IMR-90 (cell line): ENCODE results near the gene MX1. TPM values are rescaled to one million over a fixed set of nuclear protein-coding genes. Genes with fewer than 3 reads are reported as not detected.

ENCODE experiments used
- ATAC-seq: fragments of 200-7000 bp; cut with Tn5 transposase; 2 replicates; pipeline ENCODE4 v1.9.1; 2020; ENCODE audit warnings: low read depth, mild to moderate bottlenecking, moderate library complexity
- BruUV-seq: library from RNA; stranded (reverse); fragments of 400-500 nt; replicated peaks from 2 replicates; lab custom pipeline; 2021; lab: Mats Ljungman, UMichigan
- CTCF ChIA-PET: fragments of 300-600 bp; formaldehyde crosslinking; extraction: SDS; loops from one replicate; lab custom pipeline; 2021; ENCODE audit warnings: antibody characterized with exemption; lab: Yijun Ruan, JAX
- POLR2A ChIA-PET: fragments of 300-600 bp; sonication (Branson Sonifier 250); formaldehyde crosslinking; loops from one replicate; lab custom pipeline; 2022; ENCODE audit warnings: antibody characterized with exemption; ENCODE audit not compliant: unreplicated experiment; lab: Charles Lee
- DNase-seq: peaks from one replicate; pipeline ENCODE4 v3.0.0; 2013
- H2AFZ ChIP-seq: replicated peaks from 2 replicates; pipeline ENCODE3; 2013; ENCODE audit warnings: low read length, mild to moderate bottlenecking; ENCODE audit not compliant: poor library complexity
- H2AK5ac ChIP-seq: 2 replicates; pipeline ENCODE4 v1.6.1; 2013; ENCODE audit warnings: low read depth, low read length, inconsistent platforms
- H2AK9ac ChIP-seq: replicated peaks from 2 replicates; pipeline ENCODE3; 2013; ENCODE audit warnings: mild to moderate bottlenecking, low read depth, low read length, moderate library complexity; ENCODE audit not compliant: poor library complexity
- H2BK120ac ChIP-seq: 2 replicates; pipeline ENCODE4 v1.6.1; 2013; ENCODE audit warnings: low read depth, low read length, inconsistent platforms
- H2BK15ac ChIP-seq: 3 replicates; pipeline ENCODE4 v1.6.1; 2013; ENCODE audit warnings: low read depth, low read length, inconsistent platforms
- H2BK20ac ChIP-seq: 2 replicates; pipeline ENCODE4 v1.6.1; 2013; ENCODE audit warnings: low read depth, mild to moderate bottlenecking, inconsistent platforms, low read length, moderate library complexity
- H2BK5ac ChIP-seq: 2 replicates; pipeline ENCODE4 v1.6.1; 2013; ENCODE audit warnings: mild to moderate bottlenecking, low read depth, low read length, inconsistent platforms; ENCODE audit not compliant: poor library complexity, severe bottlenecking
- H3K14ac ChIP-seq: replicated peaks from 2 replicates; pipeline ENCODE4 v1.6.1; 2013; ENCODE audit warnings: low read depth, low read length, inconsistent platforms
- H3K18ac ChIP-seq: 2 replicates; pipeline ENCODE4 v1.6.1; 2013; ENCODE audit warnings: low read depth, low read length, control low read depth
- H3K23ac ChIP-seq: 2 replicates; pipeline ENCODE4 v1.6.1; 2013; ENCODE audit warnings: low read depth, low read length, inconsistent platforms
- H3K27ac ChIP-seq: 2 replicates; pipeline ENCODE4 v1.5.1; 2013; ENCODE audit warnings: mild to moderate bottlenecking, control low read depth, low read length; ENCODE audit not compliant: insufficient read depth
- H3K27me3 ChIP-seq: 2 replicates; pipeline ENCODE4 v1.6.1; 2013; ENCODE audit warnings: low read length; ENCODE audit not compliant: control insufficient read depth, insufficient read depth
- H3K36me3 ChIP-seq: 2 replicates; pipeline ENCODE4 v1.6.1; 2013; ENCODE audit warnings: low read length, mixed read lengths; ENCODE audit not compliant: control insufficient read depth, insufficient read depth
- H3K4ac ChIP-seq: 2 replicates; pipeline ENCODE4 v1.6.1; 2013; ENCODE audit warnings: low read depth, low read length, inconsistent platforms
- H3K4me1 ChIP-seq: 2 replicates; pipeline ENCODE4 v1.6.1; 2013; ENCODE audit warnings: low read length, mixed read lengths; ENCODE audit not compliant: control insufficient read depth, insufficient read depth
- H3K4me2 ChIP-seq: 2 replicates; pipeline ENCODE4 v1.6.1; 2013; ENCODE audit warnings: low read depth, mild to moderate bottlenecking, control low read depth, low read length, moderate library complexity
- H3K4me3 ChIP-seq: 2 replicates; pipeline ENCODE4 v1.5.1; 2013; ENCODE audit warnings: low read depth, mild to moderate bottlenecking, control low read depth, low read length, moderate library complexity; ENCODE audit not compliant: insufficient read depth
- H3K56ac ChIP-seq: 2 replicates; pipeline ENCODE4 v1.6.1; 2013; ENCODE audit warnings: low read length, inconsistent platforms; ENCODE audit not compliant: insufficient read depth; ENCODE audit errors: extremely low read depth
- H3K79me1 ChIP-seq, 2 experiments: 2 replicates each; pipeline ENCODE4 v1.6.1; 2013; ENCODE audit warnings: low read length in 2 of 2, inconsistent platforms in 1 of 2, low read depth in 1 of 2
- H3K9ac ChIP-seq: 2 replicates; pipeline ENCODE4 v1.6.1; 2013; ENCODE audit warnings: low read depth, low read length, control low read depth
- H3K9me1 ChIP-seq: 2 replicates; pipeline ENCODE4 v1.6.1; 2013; ENCODE audit warnings: low read length, inconsistent platforms; ENCODE audit not compliant: insufficient read depth
- H3K9me3 ChIP-seq: 2 replicates; pipeline ENCODE4 v1.6.1; 2013; ENCODE audit warnings: low read length; ENCODE audit not compliant: control insufficient read depth, insufficient read depth
- H4K20me1 ChIP-seq: 2 replicates; pipeline ENCODE4 v1.6.1; 2013; ENCODE audit warnings: low read length, inconsistent platforms; ENCODE audit not compliant: insufficient read depth
- H4K5ac ChIP-seq: 2 replicates; pipeline ENCODE4 v1.6.1; 2013; ENCODE audit warnings: mild to moderate bottlenecking, low read depth, low read length, control low read depth
- H4K8ac ChIP-seq, 2 experiments: 2 replicates each; pipeline ENCODE4 v1.6.1; 2013; ENCODE audit warnings: low read depth in 2 of 2, low read length in 2 of 2, control low read depth in 1 of 2, inconsistent platforms in 1 of 2
- H4K91ac ChIP-seq: 2 replicates; pipeline ENCODE4 v1.6.1; 2013; ENCODE audit warnings: low read depth, low read length, inconsistent platforms; ENCODE audit not compliant: insufficient read depth
- BHLHE40 ChIP-seq: fragments of 150-350 bp; IDR thresholded peaks from 2 replicates; pipeline ENCODE4 v1.6.1; 2016; ENCODE audit warnings: mild to moderate bottlenecking, low read depth, low read length
- CEBPB ChIP-seq: IDR thresholded peaks from 2 replicates; pipeline ENCODE4 v1.6.1; 2012; ENCODE audit warnings: low read depth, low read length, improper control_type of control experiment
- CHD1 ChIP-seq: IDR thresholded peaks from 2 replicates; pipeline ENCODE4 v1.6.1; 2012; ENCODE audit warnings: low read depth, low read length, improper control_type of control experiment
- FOS ChIP-seq: fragments of 150-350 bp; IDR thresholded peaks from 2 replicates; pipeline ENCODE4 v1.6.1; 2016; ENCODE audit warnings: low read depth, low read length
- MAFK ChIP-seq: IDR thresholded peaks from 2 replicates; pipeline ENCODE4 v1.6.1; 2012; ENCODE audit warnings: low read depth, low read length, improper control_type of control experiment
- MAZ ChIP-seq: IDR thresholded peaks from 2 replicates; pipeline ENCODE4 v1.6.1; 2012; ENCODE audit warnings: low read depth, mild to moderate bottlenecking, low read length, improper control_type of control experiment, moderate library complexity, borderline replicate concordance
- MXI1 ChIP-seq: IDR thresholded peaks from 2 replicates; pipeline ENCODE4 v1.6.1; 2012; ENCODE audit warnings: low read depth, mild to moderate bottlenecking, low read length, moderate library complexity, borderline replicate concordance
- NFE2L2 ChIP-seq: fragments of 150-350 bp; IDR thresholded peaks from 2 replicates; pipeline ENCODE4 v1.6.1; 2016; ENCODE audit warnings: low read depth, mild to moderate bottlenecking, low read length
- POLR2A ChIP-seq: IDR thresholded peaks from 2 replicates; pipeline ENCODE4 v1.6.1; 2012; ENCODE audit warnings: mild to moderate bottlenecking, low read depth, low read length
- RAD21 ChIP-seq: IDR thresholded peaks from 2 replicates; pipeline ENCODE4 v1.6.1; 2012; ENCODE audit warnings: low read length, improper control_type of control experiment
- RCOR1 ChIP-seq: IDR thresholded peaks from 2 replicates; pipeline ENCODE4 v1.6.1; 2012; ENCODE audit warnings: mild to moderate bottlenecking, low read length, improper control_type of control experiment; ENCODE audit not compliant: insufficient replicate concordance
- RFX5 ChIP-seq: IDR thresholded peaks from 2 replicates; pipeline ENCODE4 v1.8.0; 2012; ENCODE audit warnings: low read depth, mild to moderate bottlenecking, low read length, moderate library complexity
- SMC3 ChIP-seq: fragments of 150-350 bp; IDR thresholded peaks from 2 replicates; pipeline ENCODE4 v1.6.1; 2016; ENCODE audit warnings: low read depth, mild to moderate bottlenecking, antibody characterized with exemption, low read length, moderate library complexity
- WGBS, 2 experiments: methylation state at CpG; one replicate each; pipeline versions ENCODE4 v1.1.5 to v1.1.7; 2013; ENCODE audit warnings: missing lambda C conversion rate in 2 of 2; ENCODE audit not compliant: insufficient read length in 1 of 2; ENCODE audit errors: extremely low coverage in 2 of 2; 5-methylcytosine and 5-hydroxymethylcytosine counted together
- dilution Hi-C: fragments of 300-500 bp; cut with HindIII; formaldehyde crosslinking; loops from one replicate; pipeline ENCODE4 v1.14.3; 2018; ENCODE audit warnings: low sequenced_read_pairs; ENCODE audit not compliant: unreplicated experiment
- in situ Hi-C: fragments of 300-500 bp; cut with MboI; formaldehyde crosslinking; loops from 3 replicates; pipeline ENCODE4 v1.14.3; 2019; ENCODE audit warnings: low sequenced_read_pairs, inconsistent platforms, mixed read lengths
- intact Hi-C: fragments of 100-400 bp; cut with micrococcal nuclease; formaldehyde crosslinking; loops from 2 replicates; pipeline ENCODE4 v1.10.0; 2022
- polyA plus RNA-seq, 3 experiments: library from polyadenylated mRNA; depleted of rRNA; stranded (reverse); fragments of >200 nt; gene quantifications; 2 replicates each; pipeline ENCODE4 v1.2.3, GENCODE V29; 2012; ENCODE audit warnings: low replicate concordance in 1 of 3
- total RNA-seq: library from RNA; depleted of rRNA; stranded (reverse); fragments of >200 nt; gene quantifications from 2 replicates; pipeline ENCODE4 v1.2.3, GENCODE V29; 2012
- TF ChIP-seq, protein P1 (sequence below): fragments of 150-350 bp; IDR thresholded peaks from 2 replicates; pipeline ENCODE4 v1.6.1; 2016; ENCODE audit warnings: low read depth, mild to moderate bottlenecking, low read length, moderate library complexity, borderline replicate concordance
- TF ChIP-seq, protein P2 (sequence below): fragments of 150-350 bp; IDR thresholded peaks from 2 replicates; pipeline ENCODE4 v1.6.1; 2017; ENCODE audit warnings: mild to moderate bottlenecking, antibody characterized with exemption, low read length, low read depth
- TF ChIP-seq, protein P3 (sequence below): conservative IDR thresholded peaks from 2 replicates; pipeline ENCODE4 v1.5.1; 2012; ENCODE audit warnings: mild to moderate bottlenecking, low read depth, low read length, improper control_type of control experiment

MX1 gene
- total and polyA plus RNA-seq, 2 of the 4 experiments (the other 2 are of a cell fraction) = 1.0 to 2.5 TPM

DNA sequence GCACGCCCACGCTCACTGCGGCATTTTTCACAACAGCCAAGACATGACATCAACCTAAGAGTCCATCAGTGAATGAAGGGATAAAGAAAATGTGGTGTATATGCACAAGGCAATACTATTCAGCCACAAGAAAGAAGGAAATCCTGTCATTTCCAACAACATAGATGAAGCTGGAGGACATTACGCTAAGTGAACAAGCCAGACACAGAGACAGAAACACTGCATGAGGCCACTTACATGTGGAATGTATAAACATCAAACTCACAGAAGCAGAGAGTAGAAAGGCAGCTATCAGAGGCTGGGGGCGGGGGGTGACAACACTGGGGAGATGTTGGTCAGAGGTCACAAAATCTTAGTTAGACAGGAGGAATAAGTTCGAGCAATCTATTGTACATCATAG, 61.0 kb downstream of the MX1 start:
- Histone ChIP-seq H3K4me2 (no peak overlapping the region), H3K36me3 (no peaks in the 10 kb centered on the region), H3K9me1 (no peaks in the 10 kb centered on the region), H2BK120ac (no peak overlapping the region), H4K5ac (no peak overlapping the region), H3K9ac (no peak overlapping the region), H3K79me1 (no peaks in the 10 kb centered on the region), H2BK20ac (no peak overlapping the region), H3K4me3 (no peak overlapping the region), H3K4ac (no peak overlapping the region), H3K27ac (no peak overlapping the region), H3K14ac (no peak overlapping the region), H3K4me1 (peaks cover 4% of the 10 kb centered on the region; the same call in 1 of the 2 replicates), H3K27me3 (no peaks in the 10 kb centered on the region; the same call in 1 of the 2 replicates), H3K18ac (no peak overlapping the region), H3K9me3 (no peaks in the 10 kb centered on the region), H4K20me1 (no peaks in the 10 kb centered on the region), H3K23ac (no peak overlapping the region), H2AK5ac (no peak overlapping the region), H2BK15ac (no peak overlapping the region), H4K8ac (no peak overlapping the region), H3K56ac (no peak overlapping the region), H2AK9ac (no peak overlapping the region), H4K91ac (no peak overlapping the region), H2AFZ (no peak overlapping the region), H2BK5ac (no peak overlapping the region)
- WGBS, 2 experiments = no CpG with 5 or more reads among the region's 6 CpGs
- intact Hi-C loops = no loop called here
- dilution Hi-C loops = no loop called here
- BruUV-seq = no TSS peak
- DNase-seq (no peak), ATAC-seq (no peak)
- ChIA-PET POLR2A (no interaction called here), CTCF (interaction anchor here (0.8 kb wide), 1 partner anchor 20 kb away, joined by 4 read pairs; no protein-coding TSS in a partner anchor)
- TF ChIP-seq MAZ = no peak
- TF ChIP-seq, protein P1, sequence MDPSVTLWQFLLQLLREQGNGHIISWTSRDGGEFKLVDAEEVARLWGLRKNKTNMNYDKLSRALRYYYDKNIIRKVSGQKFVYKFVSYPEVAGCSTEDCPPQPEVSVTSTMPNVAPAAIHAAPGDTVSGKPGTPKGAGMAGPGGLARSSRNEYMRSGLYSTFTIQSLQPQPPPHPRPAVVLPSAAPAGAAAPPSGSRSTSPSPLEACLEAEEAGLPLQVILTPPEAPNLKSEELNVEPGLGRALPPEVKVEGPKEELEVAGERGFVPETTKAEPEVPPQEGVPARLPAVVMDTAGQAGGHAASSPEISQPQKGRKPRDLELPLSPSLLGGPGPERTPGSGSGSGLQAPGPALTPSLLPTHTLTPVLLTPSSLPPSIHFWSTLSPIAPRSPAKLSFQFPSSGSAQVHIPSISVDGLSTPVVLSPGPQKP = no peak
- TF ChIP-seq MAFK = no peak
- no peak for TF ChIP-seq BHLHE40
- no peak for TF ChIP-seq RAD21
- TF ChIP-seq FOS = no peak
- no peak for TF ChIP-seq CEBPB
- TF ChIP-seq RCOR1 = no peak
- no peak for TF ChIP-seq POLR2A
- no peak for TF ChIP-seq NFE2L2
- TF ChIP-seq, protein P2, sequence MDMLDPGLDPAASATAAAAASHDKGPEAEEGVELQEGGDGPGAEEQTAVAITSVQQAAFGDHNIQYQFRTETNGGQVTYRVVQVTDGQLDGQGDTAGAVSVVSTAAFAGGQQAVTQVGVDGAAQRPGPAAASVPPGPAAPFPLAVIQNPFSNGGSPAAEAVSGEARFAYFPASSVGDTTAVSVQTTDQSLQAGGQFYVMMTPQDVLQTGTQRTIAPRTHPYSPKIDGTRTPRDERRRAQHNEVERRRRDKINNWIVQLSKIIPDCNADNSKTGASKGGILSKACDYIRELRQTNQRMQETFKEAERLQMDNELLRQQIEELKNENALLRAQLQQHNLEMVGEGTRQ = no peak
- TF ChIP-seq CHD1 = no peak
- no peak for TF ChIP-seq RFX5
- no peak for TF ChIP-seq SMC3
- TF ChIP-seq, protein P3, sequence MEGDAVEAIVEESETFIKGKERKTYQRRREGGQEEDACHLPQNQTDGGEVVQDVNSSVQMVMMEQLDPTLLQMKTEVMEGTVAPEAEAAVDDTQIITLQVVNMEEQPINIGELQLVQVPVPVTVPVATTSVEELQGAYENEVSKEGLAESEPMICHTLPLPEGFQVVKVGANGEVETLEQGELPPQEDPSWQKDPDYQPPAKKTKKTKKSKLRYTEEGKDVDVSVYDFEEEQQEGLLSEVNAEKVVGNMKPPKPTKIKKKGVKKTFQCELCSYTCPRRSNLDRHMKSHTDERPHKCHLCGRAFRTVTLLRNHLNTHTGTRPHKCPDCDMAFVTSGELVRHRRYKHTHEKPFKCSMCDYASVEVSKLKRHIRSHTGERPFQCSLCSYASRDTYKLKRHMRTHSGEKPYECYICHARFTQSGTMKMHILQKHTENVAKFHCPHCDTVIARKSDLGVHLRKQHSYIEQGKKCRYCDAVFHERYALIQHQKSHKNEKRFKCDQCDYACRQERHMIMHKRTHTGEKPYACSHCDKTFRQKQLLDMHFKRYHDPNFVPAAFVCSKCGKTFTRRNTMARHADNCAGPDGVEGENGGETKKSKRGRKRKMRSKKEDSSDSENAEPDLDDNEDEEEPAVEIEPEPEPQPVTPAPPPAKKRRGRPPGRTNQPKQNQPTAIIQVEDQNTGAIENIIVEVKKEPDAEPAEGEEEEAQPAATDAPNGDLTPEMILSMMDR = no peak
- TF ChIP-seq MXI1 = no peak
- in situ Hi-C loops = no loop called here
